K562 (cell line): ENCODE results near the gene MAZ. TPM values are rescaled to one million over a fixed set of nuclear protein-coding genes. Genes with fewer than 3 reads are reported as not detected.

Experiments
- ARID4B ChIP-seq: sonication (generic); formaldehyde crosslinking; IDR thresholded peaks from 2 replicates; pipeline ENCODE4 v1.8.0; 2022; ENCODE audit warnings: mild to moderate bottlenecking, missing genetic modification reagents
- BRCA1 ChIP-seq, 2 experiments: fragments of 450-650 bp in 1 of 2; sonication (generic) in 1 of 2; formaldehyde crosslinking in 1 of 2; IDR thresholded peaks; 2 replicates each; pipeline versions ENCODE4 v1.5.0 to v1.6.1; 2017 to 2020; ENCODE audit warnings: mild to moderate bottlenecking in 1 of 2, missing genetic modification reagents in 1 of 2
- CBFA2T3 ChIP-seq: fragments of 450-650 bp; IDR thresholded peaks from 2 replicates; pipeline ENCODE4 v1.6.1; 2017
- ESRRB ChIP-seq: fragments of 250-450 bp; sonication (Bioruptor Pico); IDR thresholded peaks from 2 replicates; pipeline ENCODE4 v1.5.0; 2020; ENCODE audit warnings: mild to moderate bottlenecking, moderate library complexity, borderline replicate concordance
- ETV1 ChIP-seq: fragments of 450-650 bp; conservative IDR thresholded peaks from 2 replicates; pipeline ENCODE4 v1.6.1; 2016; ENCODE audit warnings: missing genetic modification characterization, control low read depth, low read depth, missing compliant biosample characterization
- FOXK2 ChIP-seq, 2 experiments: fragments of 450-650 bp; IDR thresholded peaks in 1 of 2; conservative IDR thresholded peaks in 1 of 2; 2 replicates each; pipeline ENCODE4 v1.6.1; 2016; ENCODE audit warnings: low read depth in 2 of 2, mild to moderate bottlenecking in 1 of 2
- KDM2B ChIP-seq: fragments of 250-450 bp; sonication (Bioruptor Pico); IDR thresholded peaks from 2 replicates; pipeline ENCODE4 v1.8.0; 2021; ENCODE audit warnings: mild to moderate bottlenecking, moderate library complexity
- MAZ ChIP-seq, 2 experiments: fragments of 450-650 bp in 1 of 2; sonication (generic) in 1 of 2; formaldehyde crosslinking; IDR thresholded peaks in 1 of 2; conservative IDR thresholded peaks in 1 of 2; 2 replicates each; pipeline versions ENCODE4 v1.4.0 to v1.5.0; 2020; ENCODE audit warnings: mild to moderate bottlenecking in 1 of 2, missing genetic modification reagents in 1 of 2
- MITF ChIP-seq: IDR thresholded peaks from 2 replicates; pipeline ENCODE4 v1.6.1; 2014; ENCODE audit warnings: antibody characterized with exemption
- NFYB ChIP-seq: IDR thresholded peaks from 2 replicates; pipeline ENCODE4 v1.6.1; 2011; ENCODE audit warnings: mild to moderate bottlenecking, moderate library complexity; ENCODE audit not compliant: insufficient read length; ENCODE audit errors: extremely low read depth
- RBM17 ChIP-seq: fragments of 200-400 bp; formaldehyde crosslinking; IDR thresholded peaks from 2 replicates; pipeline ENCODE4 v1.6.1; 2017; ENCODE audit warnings: low read depth, mild to moderate bottlenecking, low read length, borderline replicate concordance
- UBTF ChIP-seq, 2 experiments: IDR thresholded peaks; 2 replicates each; pipeline ENCODE4 v1.6.1; 2012; ENCODE audit warnings: improper control_type of control experiment in 2 of 2, low read depth in 2 of 2, low read length in 2 of 2, borderline replicate concordance in 1 of 2
- ZEB2 ChIP-seq: fragments of 450-650 bp; IDR thresholded peaks from 2 replicates; pipeline ENCODE4 v1.6.1; 2016
- ZFP91 ChIP-seq: sonication (generic); formaldehyde crosslinking; IDR thresholded peaks from 2 replicates; pipeline ENCODE4 v1.8.0; 2022; ENCODE audit warnings: mild to moderate bottlenecking, missing genetic modification reagents
- ZNF121 ChIP-seq: sonication (generic); formaldehyde crosslinking; conservative IDR thresholded peaks from 2 replicates; pipeline ENCODE4 v1.8.0; 2022; ENCODE audit warnings: missing genetic modification reagents
- ZNF589 ChIP-seq: fragments of 200-800 bp; sonication (Bioruptor generic); IDR thresholded peaks from 2 replicates; pipeline ENCODE4 v1.6.1; 2016; ENCODE audit warnings: low read depth, missing genetic modification characterization, missing compliant biosample characterization
- polyA plus RNA-seq, 8 experiments: library from polyadenylated mRNA; depleted of rRNA in 4 of 8; stranded (reverse) in 5 of 8; unstranded in 3 of 8; fragments of >200 nt; fragmentation: Nextera tagmentation in 2 of 8; fragmentation: Illumina TruSeq in 1 of 8; extraction: Ambion mirVana in 2 of 8; extraction: Trizol in 1 of 8; gene quantifications; 2 replicates each; pipeline versions ENCODE4 v1.2.1 to v1.2.3, GENCODE V29; 2011 to 2014; ENCODE audit warnings: inconsistent platforms in 1 of 8, missing spikeins in 1 of 8
- total RNA-seq, 7 experiments: library from RNA; depleted of rRNA in 6 of 7; stranded (reverse); fragments of >200 nt in 6 of 7; fragmentation: Illumina TruSeq in 2 of 7; extraction: Trizol in 2 of 7; gene quantifications; 2 replicates each; pipeline versions ENCODE4 v1.2.1 to v1.2.3, GENCODE V29; 2011 to 2021; ENCODE audit warnings: low replicate concordance in 1 of 7

The MAZ gene
- total and polyA plus RNA-seq, 9 of the 15 experiments (the other 6 are each of a cell fraction or from before 2014, with no cell fraction given) = 45.4 to 532 (median 250) TPM

GRCh38 chr16:29808219-29808900 lies 2.0 kb downstream of the MAZ start (continued):
- TF ChIP-seq RBM17 (no peak), MAZ (CRISPR knock-in tag; conservative IDR thresholded peaks at IDR 0.05 in 1 of 2, IDR thresholded peaks at IDR 0.05 in 1 of 2) (no peak), UBTF (IDR thresholded peaks at IDR 0.05; ENCODE audit: borderline replicate concordance in 1 of 2, low read depth in 2 of 2, low read length in 2 of 2) (no peak), MITF (no peak), KDM2B (no peak), ARID4B (no peak), ZFP91 (no peak), FOXK2 (conservative IDR thresholded peaks at IDR 0.05 in 1 of 2, IDR thresholded peaks at IDR 0.05 in 1 of 2; ENCODE audit: low read depth in 2 of 2) (no peak), ZNF121 (CRISPR knock-in tag) (no peak), BRCA1 (IDR thresholded peaks at IDR 0.05) (no peak), BRCA1 (CRISPR knock-in tag; IDR thresholded peaks at IDR 0.05) (no peak), ETV1 (tag) (no peak), NFYB (no peak), ZNF589 (CRISPR knock-in tag) (no peak), CBFA2T3 (no peak), ZEB2 (no peak), ESRRB (CRISPR knock-in tag) (no peak)
